NCI-H748 treated with DMSO at 0.1 percent for 48 hours (cell line): ENCODE results near the gene RTP1.

ENCODE experiments used
- DNase-seq: peaks from one replicate; lab custom pipeline; 2025; lab: John Stamatoyannopoulos, UW

RTP1 gene

DNA sequence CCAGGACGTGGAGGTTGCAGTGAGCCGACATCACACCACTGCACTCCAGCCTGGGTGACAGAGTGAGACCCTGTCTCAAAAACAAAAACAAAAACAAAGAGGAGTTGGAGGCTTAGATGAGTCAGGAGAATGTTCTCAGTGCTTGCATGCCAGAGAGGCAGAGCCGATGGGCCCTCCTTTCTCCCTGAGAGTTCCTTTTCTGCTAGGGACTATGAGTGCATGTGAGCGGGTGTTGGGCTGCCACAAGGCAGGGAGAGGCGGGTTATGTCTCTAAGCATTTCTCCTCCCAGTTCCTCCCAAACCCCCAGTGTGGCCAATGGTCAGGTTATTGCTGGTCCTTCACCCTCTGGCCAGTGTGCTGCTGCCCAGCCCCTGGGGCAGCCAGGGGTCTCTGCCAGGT lies 45.1 kb downstream of the RTP1 start:
- no peak for DNase-seq

GRCh38 chr3:187242900-187243299 lies 45.6 kb downstream of the RTP1 start:
- DNase-seq: no peak

GRCh38 chr3:187243933-187244524 lies 46.7 kb downstream of the RTP1 start:
- no peak for DNase-seq

GRCh38 chr3:187247398-187247797 lies 50.1 kb downstream of the RTP1 start:
- DNase-seq: no peak
